ENCODE measurements around the gene SDK1. TPM values are rescaled to one million over a fixed set of nuclear protein-coding genes. Genes with fewer than 3 reads are reported as not detected.

SDK1 gene
- total RNA-seq, 1 donor from 2014 or later, result 0.48 TPM

- Mint-ChIP-seq H3K27ac (no peak overlapping the region), H3K4me3 (ENCODE audit: low read depth) (no peak overlapping the region), H3K36me3 (ENCODE audit: low read depth) (no peaks in the 10 kb centered on the region), H3K9me3 (no peaks in the 10 kb centered on the region), H3K4me1 (ENCODE audit: low read depth) (no peaks in the 10 kb centered on the region), H3K27me3 (ENCODE audit: low read depth) (no peaks in the 10 kb centered on the region)
- DNase-seq (ENCODE audit: low spot score), result no peak
- intact Hi-C loops (cut with micrococcal nuclease), result no loop called here
Observed at GRCh38 chr7:4169455-4169854, 868.4 kb downstream of the SDK1 start.

DNA sequence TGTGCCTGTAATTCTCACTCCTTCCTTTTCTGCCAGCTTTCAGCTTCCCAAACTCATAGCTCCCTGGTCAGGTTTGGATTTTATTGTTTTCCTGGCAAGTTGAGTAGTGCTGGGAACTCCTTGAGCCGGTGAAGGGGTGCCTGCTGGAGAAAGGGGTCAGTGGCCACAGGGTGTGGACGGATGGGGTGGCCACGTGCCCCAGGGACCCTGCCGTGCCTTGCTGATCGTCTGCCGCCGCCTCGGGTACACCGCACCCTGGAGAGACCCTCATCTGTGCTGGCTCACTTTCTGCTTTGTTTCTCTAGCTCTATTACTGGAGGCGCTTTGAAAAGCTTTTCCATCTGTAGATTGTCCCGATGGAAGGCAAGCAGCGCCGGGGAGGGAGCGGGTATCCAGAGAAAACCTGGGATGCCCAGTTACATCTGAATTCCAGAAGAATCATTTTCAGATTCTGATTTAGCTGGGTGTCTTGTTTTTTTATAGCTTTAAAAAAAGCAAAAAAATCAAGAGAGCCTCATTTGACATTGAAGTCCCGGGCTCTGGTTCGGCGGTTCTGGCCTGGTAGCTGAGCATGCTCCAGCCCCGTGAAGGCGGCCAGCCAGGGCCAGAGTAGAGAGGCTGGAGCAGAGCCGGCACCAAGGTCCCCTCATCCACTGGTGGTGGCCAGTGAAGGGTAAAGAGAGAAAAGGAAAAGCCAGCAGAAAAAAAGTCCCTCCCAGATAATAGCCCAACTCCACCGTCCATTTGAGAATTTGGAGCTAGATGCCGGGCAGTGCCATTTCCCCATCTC, 870.1 kb downstream of the SDK1 start:
- intact Hi-C loops (cut with micrococcal nuclease), result no loop called here
- Mint-ChIP-seq H3K9me3 (no peaks in the 10 kb centered on the region), H3K36me3 (ENCODE audit: low read depth) (no peaks in the 10 kb centered on the region), H3K27ac (no peak overlapping the region), H3K27me3 (ENCODE audit: low read depth) (no peaks in the 10 kb centered on the region), H3K4me3 (ENCODE audit: low read depth) (no peak overlapping the region), H3K4me1 (ENCODE audit: low read depth) (no peaks in the 10 kb centered on the region)
- no peak for DNase-seq (ENCODE audit: low spot score)

GRCh38 chr7:4172883-4173282, 871.8 kb downstream of the SDK1 start:
- intact Hi-C loops (cut with micrococcal nuclease), result no loop called here

DNA sequence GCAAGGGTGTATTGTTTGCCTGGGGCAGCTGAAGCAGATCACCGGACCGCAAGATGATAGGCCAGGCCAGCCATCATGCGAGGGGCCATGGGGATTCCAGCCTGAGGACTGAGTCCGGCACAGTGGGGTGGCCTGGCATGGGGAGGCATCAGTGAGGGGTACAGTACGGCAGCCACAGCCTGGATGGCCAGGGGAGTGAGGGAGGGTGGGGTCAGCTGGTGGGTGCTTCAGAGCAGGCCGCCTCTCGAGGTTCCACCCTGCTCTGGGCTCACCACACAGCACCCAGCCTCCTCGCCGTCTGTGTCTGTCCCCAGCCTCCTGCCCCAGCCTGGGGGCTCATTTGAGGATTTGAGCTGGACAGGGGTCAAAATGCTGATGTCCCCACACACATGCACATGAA, 872.6 kb downstream of the SDK1 start:
- H3K36me3 Mint-ChIP-seq (ENCODE audit: low read depth), result no peaks in the 10 kb centered on the region
- no peaks in the 10 kb centered on the region for H3K9me3 Mint-ChIP-seq
- intact Hi-C loops (cut with micrococcal nuclease), result no loop called here
- H3K27ac Mint-ChIP-seq, result no peak overlapping the region
- H3K4me3 Mint-ChIP-seq (ENCODE audit: low read depth), result no peak overlapping the region
- no peaks in the 10 kb centered on the region for H3K4me1 Mint-ChIP-seq (ENCODE audit: low read depth)
- no peaks in the 10 kb centered on the region for H3K27me3 Mint-ChIP-seq (ENCODE audit: low read depth)
- DNase-seq (ENCODE audit: low spot score), result no peak

More at GRCh38 chr7:4172883-4173282, 871.8 kb downstream of the SDK1 start:
- no peak for DNase-seq (ENCODE audit: low spot score)
- Mint-ChIP-seq H3K9me3 (no peaks in the 10 kb centered on the region), H3K4me1 (ENCODE audit: low read depth) (no peaks in the 10 kb centered on the region), H3K4me3 (ENCODE audit: low read depth) (no peak overlapping the region), H3K36me3 (ENCODE audit: low read depth) (no peaks in the 10 kb centered on the region), H3K27ac (no peak overlapping the region), H3K27me3 (ENCODE audit: low read depth) (no peaks in the 10 kb centered on the region)

DNA sequence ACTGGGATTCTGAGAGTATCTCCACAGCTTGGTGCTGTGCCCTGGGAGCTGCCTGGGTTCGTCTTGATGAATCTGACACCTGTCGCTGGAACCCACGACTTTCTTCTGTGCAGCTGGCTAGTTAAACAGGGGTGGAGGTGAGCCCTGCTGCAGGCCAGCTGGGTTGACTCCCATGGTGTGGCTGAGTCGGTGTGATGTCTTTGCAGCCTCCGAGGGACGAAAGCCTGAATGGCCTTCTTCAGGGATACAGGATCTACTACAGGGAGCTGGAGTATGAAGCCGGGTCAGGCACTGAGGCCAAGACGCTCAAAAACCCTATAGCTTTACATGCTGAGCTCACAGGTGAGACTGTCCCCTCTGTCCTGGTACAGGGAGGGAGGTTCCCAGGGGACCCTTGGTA, 873.0 kb downstream of the SDK1 start:
- DNase-seq (ENCODE audit: low spot score), result no peak
- Mint-ChIP-seq H3K27ac (no peak overlapping the region), H3K4me1 (ENCODE audit: low read depth) (no peaks in the 10 kb centered on the region), H3K9me3 (no peaks in the 10 kb centered on the region), H3K36me3 (ENCODE audit: low read depth) (no peaks in the 10 kb centered on the region), H3K27me3 (ENCODE audit: low read depth) (no peaks in the 10 kb centered on the region), H3K4me3 (ENCODE audit: low read depth) (no peak overlapping the region)
- intact Hi-C loops (cut with micrococcal nuclease), result no loop called here

DNA sequence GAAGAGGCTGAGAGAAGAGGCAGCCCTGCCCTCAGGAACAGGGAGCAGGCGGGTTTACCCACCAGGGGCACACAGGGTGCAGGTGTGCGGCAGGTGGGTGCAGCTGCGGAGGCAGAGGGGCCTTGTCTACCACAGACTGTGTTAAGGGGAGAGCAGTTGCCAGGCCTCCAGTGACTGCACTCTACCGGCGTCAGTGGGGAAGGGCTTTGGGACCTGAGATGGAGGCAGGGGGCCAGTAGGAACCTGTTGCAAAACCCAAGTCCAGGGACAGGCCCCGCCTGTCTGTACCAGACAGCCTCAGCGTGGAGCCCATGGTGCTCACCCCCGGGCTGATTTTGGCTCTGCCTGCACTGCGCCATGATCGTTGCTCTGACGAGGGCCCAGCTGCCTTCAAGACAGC, 873.4 kb downstream of the SDK1 start:
- intact Hi-C loops (cut with micrococcal nuclease), result no loop called here
- Mint-ChIP-seq H3K27ac (no peak overlapping the region), H3K4me1 (ENCODE audit: low read depth) (no peaks in the 10 kb centered on the region), H3K4me3 (ENCODE audit: low read depth) (no peak overlapping the region), H3K27me3 (ENCODE audit: low read depth) (no peaks in the 10 kb centered on the region), H3K36me3 (ENCODE audit: low read depth) (no peaks in the 10 kb centered on the region), H3K9me3 (no peaks in the 10 kb centered on the region)
- DNase-seq (ENCODE audit: low spot score), result no peak

- intact Hi-C loops (cut with micrococcal nuclease), result no loop called here
- DNase-seq (ENCODE audit: low spot score), result no peak
- Mint-ChIP-seq H3K4me1 (ENCODE audit: low read depth) (no peaks in the 10 kb centered on the region), H3K4me3 (ENCODE audit: low read depth) (no peak overlapping the region), H3K9me3 (no peaks in the 10 kb centered on the region), H3K27me3 (ENCODE audit: low read depth) (no peaks in the 10 kb centered on the region), H3K27ac (no peak overlapping the region), H3K36me3 (ENCODE audit: low read depth) (no peaks in the 10 kb centered on the region)
Observed at GRCh38 chr7:4174884-4175283, 873.8 kb downstream of the SDK1 start.

DNA sequence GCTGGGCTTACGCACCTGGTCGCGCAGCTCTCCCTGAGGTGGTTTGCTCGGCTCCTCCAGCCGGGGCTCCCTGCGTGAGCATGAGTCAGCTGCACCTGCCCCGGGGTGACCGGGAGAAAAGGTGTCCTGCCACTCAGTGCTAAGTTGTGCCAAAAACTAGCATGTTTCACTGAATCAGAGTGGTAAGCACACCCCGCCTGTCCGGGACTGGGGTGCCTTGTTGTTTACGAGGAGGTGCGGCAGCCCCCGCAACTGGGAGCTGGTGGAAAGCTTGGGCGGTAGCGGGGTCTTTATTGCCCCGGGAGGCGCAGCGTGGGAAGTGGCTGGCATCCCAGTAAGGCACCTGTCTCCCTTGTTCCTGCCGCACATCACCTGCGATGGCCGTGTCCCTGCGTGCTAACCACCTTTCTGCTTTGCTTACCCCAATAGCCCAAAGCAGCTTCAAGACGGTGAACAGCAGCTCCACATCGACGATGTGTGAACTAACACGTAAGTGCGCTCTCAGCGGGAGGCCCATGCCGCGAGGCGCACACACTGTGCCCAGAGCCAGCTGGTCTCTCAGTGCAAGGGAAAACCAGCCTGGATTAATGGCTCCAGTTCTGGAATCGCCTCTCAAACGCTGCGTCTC, 874.4 kb downstream of the SDK1 start:
- Mint-ChIP-seq H3K36me3 (ENCODE audit: low read depth) (no peaks in the 10 kb centered on the region), H3K27me3 (ENCODE audit: low read depth) (no peaks in the 10 kb centered on the region)

DNA sequence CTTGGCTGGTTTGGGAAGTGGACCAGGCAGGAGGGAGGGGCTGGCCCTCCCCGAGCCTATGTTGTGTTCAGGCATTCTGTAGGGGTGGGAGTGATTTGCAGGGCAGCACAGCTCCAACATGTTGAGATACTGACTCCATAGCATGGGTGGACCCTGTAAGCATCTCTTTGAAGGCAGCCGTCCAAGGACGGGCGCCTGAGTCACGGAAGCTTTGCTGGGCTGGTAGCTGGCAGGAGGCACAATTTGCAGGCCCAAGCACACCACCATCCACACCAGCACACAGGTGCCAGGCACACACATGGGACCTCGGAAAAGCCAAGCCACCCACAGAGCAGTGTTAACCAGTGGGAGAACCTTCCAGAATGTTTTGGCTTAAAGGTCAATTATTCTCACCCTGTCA, 875.9 kb downstream of the SDK1 start:
- intact Hi-C loops (cut with micrococcal nuclease), result no loop called here
- H3K4me3 Mint-ChIP-seq (ENCODE audit: low read depth), result no peak overlapping the region
- H3K9me3 Mint-ChIP-seq, result no peaks in the 10 kb centered on the region
- no peaks in the 10 kb centered on the region for H3K27me3 Mint-ChIP-seq (ENCODE audit: low read depth)
- H3K4me1 Mint-ChIP-seq (ENCODE audit: low read depth), result no peaks in the 10 kb centered on the region
- no peak overlapping the region for H3K27ac Mint-ChIP-seq
- DNase-seq (ENCODE audit: low spot score), result no peak
- H3K36me3 Mint-ChIP-seq (ENCODE audit: low read depth), result no peaks in the 10 kb centered on the region

More for the DNA sequence above, 874.4 kb downstream of the SDK1 start:
- H3K4me3 Mint-ChIP-seq (ENCODE audit: low read depth), result no peak overlapping the region
- intact Hi-C loops (cut with micrococcal nuclease), result no loop called here
- no peaks in the 10 kb centered on the region for H3K9me3 Mint-ChIP-seq
- H3K4me1 Mint-ChIP-seq (ENCODE audit: low read depth), result no peaks in the 10 kb centered on the region
- DNase-seq (ENCODE audit: low spot score), result no peak
- H3K27ac Mint-ChIP-seq, result no peak overlapping the region

DNA sequence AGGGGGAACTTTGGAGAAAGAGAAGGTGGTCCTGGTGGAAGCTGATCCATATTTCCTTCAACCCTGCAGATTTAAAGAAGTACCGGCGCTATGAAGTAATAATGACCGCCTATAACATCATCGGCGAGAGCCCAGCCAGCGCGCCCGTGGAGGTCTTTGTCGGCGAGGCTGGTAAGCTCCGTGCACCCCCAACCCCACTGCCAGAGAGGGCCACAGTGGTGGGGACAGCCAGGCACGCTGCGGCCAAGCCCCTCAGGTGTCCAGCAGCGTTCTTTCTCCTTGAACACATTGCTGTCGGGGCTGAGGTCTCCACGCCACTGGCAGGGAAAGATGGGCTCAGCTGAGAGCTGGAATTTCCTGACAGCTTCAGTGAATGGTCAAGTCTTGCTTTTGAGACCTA, 877.4 kb downstream of the SDK1 start:
- intact Hi-C loops (cut with micrococcal nuclease), result no loop called here
- H3K4me1 Mint-ChIP-seq (ENCODE audit: low read depth), result no peaks in the 10 kb centered on the region
- no peaks in the 10 kb centered on the region for H3K9me3 Mint-ChIP-seq
- H3K27me3 Mint-ChIP-seq (ENCODE audit: low read depth), result no peaks in the 10 kb centered on the region
- no peak overlapping the region for H3K4me3 Mint-ChIP-seq (ENCODE audit: low read depth)
- no peak for DNase-seq (ENCODE audit: low spot score)
- no peaks in the 10 kb centered on the region for H3K36me3 Mint-ChIP-seq (ENCODE audit: low read depth)
- no peak overlapping the region for H3K27ac Mint-ChIP-seq

- no peak for DNase-seq (ENCODE audit: low spot score)
- intact Hi-C loops (cut with micrococcal nuclease), result no loop called here
- Mint-ChIP-seq H3K27me3 (ENCODE audit: low read depth) (no peaks in the 10 kb centered on the region), H3K27ac (no peak overlapping the region), H3K4me3 (ENCODE audit: low read depth) (no peak overlapping the region), H3K9me3 (no peaks in the 10 kb centered on the region), H3K36me3 (ENCODE audit: low read depth) (no peaks in the 10 kb centered on the region), H3K4me1 (ENCODE audit: low read depth) (no peaks in the 10 kb centered on the region)
Observed at GRCh38 chr7:4178916-4179687, 878.0 kb downstream of the SDK1 start.

- intact Hi-C loops (cut with micrococcal nuclease), result no loop called here
- H3K4me3 Mint-ChIP-seq (ENCODE audit: low read depth), result no peak overlapping the region
- DNase-seq (ENCODE audit: low spot score), result no peak
- no peaks in the 10 kb centered on the region for H3K27me3 Mint-ChIP-seq (ENCODE audit: low read depth)
- no peak overlapping the region for H3K27ac Mint-ChIP-seq
- no peaks in the 10 kb centered on the region for H3K4me1 Mint-ChIP-seq (ENCODE audit: low read depth)
- no peaks in the 10 kb centered on the region for H3K9me3 Mint-ChIP-seq
- H3K36me3 Mint-ChIP-seq (ENCODE audit: low read depth), result no peaks in the 10 kb centered on the region
Observed at GRCh38 chr7:4179688-4180380, 878.8 kb downstream of the SDK1 start.
